Measurements from ENCODE around the gene DNAH2.

GRCh38 chr17:7789131-7789530 lies 71.6 kb downstream of the DNAH2 start:
- TF ChIP-seq POLR2A (IDR thresholded peaks at IDR 0.05): no peak
- TF ChIP-seq CTCF (IDR thresholded peaks at IDR 0.05): no peak
